Subcutaneous adipose tissue (tissue), 4 donors: ENCODE results near the gene GPR61. TPM values are rescaled to one million over a fixed set of nuclear protein-coding genes. Genes with fewer than 3 reads are reported as not detected.

Experiments
- total RNA-seq, 4 donors: library from RNA; depleted of rRNA; stranded (reverse); fragments of >200 nt; gene quantifications; one replicate each; pipeline ENCODE4 v1.1.0, GENCODE V29; 2016
- TF ChIP-seq, protein P1 (sequence below): fragments of 450-650 bp; IDR thresholded peaks from one replicate; pipeline ENCODE4 v1.5.1; 2016; ENCODE audit warnings: low read depth, mild to moderate bottlenecking, control low read depth, antibody characterized with exemption, moderate library complexity

The GPR61 gene
- total RNA-seq, 4 donors from 2014 or later, result not detected

DNA sequence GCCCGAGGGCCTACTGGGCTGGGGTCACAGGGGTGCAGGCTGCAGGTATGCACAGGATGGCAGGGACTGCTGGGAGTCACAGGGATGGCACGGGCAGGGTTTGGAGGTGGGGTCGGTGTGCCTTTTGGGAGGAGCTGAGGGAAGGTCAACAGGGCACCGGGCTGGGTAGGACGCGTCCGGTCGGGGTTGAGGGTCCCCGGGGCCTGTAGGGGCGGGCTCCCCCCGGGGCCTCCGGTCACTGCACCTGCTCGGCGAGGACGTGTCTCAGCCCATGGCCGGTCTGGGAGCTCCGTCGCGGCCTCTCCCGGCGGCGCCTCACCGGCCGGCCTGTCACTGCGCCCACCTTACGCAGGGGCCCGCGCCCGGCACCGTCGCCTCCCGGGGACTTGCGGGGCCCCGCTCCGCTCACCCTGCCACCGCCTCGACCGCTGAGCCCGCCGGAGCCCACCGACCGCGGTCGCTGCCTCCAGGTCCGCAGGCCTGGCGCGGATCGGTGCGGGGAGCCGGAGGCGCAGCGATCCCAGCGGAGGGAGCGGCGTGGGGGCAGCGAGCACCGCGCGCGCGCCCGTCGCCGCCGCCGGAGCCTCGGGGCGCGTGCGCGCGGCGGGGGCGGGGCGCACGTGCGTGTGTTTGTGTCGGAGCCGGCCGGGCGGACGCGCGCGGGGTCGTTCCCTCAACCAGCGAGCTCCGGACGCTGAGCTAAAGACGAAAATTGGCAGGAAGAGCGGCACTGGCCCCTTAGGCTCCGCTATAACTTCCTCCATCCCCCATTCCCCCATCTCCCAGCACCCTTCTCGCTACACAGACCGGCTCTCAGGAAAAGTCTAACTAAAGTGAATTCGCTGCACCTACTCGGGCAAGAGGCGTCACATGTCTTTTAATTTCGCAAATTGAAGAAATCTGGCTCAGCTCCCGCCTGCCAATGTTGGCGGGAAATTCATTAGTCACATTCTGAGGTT is 30.2 kb upstream of the GPR61 start, which contains the start of gene AMIGO1:
Gene AMIGO1 (minus strand): TSS at position 552 of the 959 bp plus-strand sequence. CDS start 815 bp downstream, outside the sequence.
- TF ChIP-seq, protein P1, sequence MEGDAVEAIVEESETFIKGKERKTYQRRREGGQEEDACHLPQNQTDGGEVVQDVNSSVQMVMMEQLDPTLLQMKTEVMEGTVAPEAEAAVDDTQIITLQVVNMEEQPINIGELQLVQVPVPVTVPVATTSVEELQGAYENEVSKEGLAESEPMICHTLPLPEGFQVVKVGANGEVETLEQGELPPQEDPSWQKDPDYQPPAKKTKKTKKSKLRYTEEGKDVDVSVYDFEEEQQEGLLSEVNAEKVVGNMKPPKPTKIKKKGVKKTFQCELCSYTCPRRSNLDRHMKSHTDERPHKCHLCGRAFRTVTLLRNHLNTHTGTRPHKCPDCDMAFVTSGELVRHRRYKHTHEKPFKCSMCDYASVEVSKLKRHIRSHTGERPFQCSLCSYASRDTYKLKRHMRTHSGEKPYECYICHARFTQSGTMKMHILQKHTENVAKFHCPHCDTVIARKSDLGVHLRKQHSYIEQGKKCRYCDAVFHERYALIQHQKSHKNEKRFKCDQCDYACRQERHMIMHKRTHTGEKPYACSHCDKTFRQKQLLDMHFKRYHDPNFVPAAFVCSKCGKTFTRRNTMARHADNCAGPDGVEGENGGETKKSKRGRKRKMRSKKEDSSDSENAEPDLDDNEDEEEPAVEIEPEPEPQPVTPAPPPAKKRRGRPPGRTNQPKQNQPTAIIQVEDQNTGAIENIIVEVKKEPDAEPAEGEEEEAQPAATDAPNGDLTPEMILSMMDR, result no peak

DNA sequence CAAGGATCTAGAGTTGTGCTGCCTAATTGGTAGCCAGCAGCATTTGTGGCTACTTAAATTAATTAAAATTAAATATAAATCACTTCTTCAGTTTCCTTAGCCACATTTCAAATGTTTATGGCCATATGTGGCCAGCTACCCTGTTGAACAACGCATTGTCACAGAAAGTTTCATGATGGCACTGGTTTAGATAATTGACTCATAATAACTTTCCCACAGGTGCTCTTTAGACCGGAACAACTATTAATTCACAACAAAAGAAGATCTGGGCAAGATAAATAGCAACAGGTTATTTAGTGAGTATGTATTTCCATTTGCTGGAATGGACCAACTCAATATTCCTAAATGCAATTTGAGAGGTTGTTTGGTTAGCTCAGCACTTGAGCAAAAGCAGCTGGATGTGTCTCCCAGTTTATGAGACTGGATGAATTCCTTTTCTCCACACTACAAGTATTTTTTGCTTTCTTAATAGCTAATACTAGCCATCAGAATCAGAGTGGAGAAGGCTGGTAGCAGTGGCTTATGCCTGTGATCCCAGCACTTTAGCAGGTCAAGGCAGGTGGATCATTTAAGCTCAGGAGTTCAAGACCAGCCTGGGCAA is 26.5 kb upstream of the GPR61 start:
- TF ChIP-seq, protein P1, result no peak

DNA sequence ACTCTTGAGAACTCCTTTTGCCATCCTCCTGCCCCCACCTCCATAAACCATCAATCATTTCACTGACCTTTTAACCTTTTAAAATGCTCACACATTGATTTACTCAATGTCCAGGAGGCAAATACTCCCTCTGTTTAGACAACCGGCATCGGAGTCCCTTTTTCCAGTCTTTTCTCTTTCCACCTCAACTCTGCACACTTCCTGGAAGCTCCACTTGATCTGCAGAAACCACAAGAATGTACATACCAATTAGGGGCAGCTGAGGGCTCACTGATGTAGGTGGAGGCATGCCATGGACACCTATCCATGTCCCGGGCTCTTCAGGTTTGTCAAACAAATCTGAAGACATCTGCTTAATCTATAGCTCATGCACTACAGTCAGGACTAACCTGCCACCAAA is 24.8 kb upstream of the GPR61 start:
- TF ChIP-seq, protein P1, result no peak

DNA sequence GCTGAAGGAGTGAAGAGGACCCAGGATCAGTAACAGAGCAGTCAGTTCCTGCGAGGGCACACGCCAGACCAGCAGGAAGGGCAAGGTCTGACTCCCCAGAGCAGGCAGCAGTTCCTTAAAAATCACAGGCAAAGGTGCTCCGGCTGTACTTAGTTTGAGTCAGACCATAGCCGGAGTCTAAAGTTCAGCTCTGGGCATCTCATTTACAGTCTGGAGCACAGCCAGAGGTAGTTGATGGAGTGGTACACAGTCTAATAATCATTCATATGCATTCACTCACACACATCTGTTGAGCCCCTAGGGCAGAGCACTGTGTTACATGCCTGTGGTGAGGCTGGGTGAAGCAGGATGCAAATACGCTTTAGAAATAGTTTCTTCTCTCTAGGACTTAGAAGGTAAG is 22.8 kb upstream of the GPR61 start:
- TF ChIP-seq, protein P1, result no peak

DNA sequence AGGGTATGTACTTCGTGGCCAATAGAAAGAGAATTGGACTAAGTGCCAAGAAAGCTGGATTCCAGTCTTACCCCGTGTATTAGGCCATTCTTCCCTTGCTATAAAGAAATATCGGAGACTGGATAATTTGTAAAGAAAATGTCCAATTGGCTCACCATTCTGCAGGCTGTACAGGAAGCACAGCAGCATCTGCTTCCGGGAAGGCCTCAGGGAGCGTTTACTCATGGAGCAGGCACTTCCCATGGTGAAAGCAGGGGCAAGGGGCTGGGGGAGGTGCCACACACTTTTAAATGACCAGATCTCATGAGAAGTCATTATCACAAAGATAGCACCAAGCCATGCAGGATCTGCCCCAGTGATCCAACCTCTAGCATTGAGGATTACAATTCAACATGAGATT is 22.3 kb upstream of the GPR61 start:
- TF ChIP-seq, protein P1, result no peak

DNA sequence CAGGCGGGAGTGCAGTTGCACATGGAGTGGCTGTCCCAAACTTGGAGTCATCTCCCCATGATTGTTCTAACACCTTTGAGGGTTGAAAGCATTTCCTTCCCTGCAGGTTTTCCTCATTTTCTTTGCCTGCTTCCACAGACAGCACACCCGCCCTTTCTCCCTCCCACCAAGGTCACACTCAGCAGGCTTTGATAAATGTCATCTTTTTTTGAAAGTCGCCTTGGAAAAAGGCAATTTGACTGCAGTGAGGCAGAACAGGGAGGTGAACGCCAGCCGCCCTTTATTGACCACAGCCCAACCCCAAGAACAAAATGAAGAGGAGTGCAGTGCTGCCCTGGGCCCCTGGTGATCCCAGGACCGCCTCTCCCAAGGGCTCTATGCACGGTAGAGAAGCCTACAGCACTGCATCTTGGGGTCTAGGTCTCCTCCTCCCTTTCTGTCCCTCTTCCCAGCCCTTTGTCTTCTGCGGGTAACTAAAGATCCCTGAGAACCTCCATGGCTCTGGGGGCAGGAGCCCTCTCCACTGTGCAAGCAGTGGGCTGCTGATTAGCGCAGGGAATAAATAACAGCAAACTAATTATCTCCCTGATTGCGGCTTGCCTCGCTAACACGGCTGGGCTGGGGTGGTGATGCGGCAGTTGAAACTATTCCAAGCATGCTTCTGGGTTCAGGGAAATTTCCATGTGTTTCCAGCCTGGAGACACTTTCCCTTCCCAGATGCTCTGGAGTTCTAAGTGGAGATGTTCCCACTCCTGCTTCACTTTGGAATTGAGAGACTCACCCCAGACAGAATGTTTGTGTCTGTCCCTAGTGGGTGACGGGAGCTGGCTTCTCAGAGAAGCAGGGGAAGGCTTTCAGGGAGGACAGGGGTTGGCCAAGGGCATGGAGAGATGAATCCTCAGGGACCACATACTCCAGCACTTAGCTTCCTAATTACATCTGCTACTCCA is 18.4 kb upstream of the GPR61 start:
- TF ChIP-seq, protein P1, result no peak
